Measurements from ENCODE around the gene ROBO1. TPM values are rescaled to one million over a fixed set of nuclear protein-coding genes. Genes with fewer than 3 reads are reported as not detected.

Gene ROBO1
- total RNA-seq, 2 experiments from 2014 or later: 8.6 to 9.0 TPM

GRCh38 chr3:79278681-79279080 is 489.1 kb downstream of the ROBO1 start:
- Mint-ChIP-seq H3K4me3 (no peak overlapping the region), H3K36me3 (ENCODE audit: low read depth) (no peaks in the 10 kb centered on the region), H3K27me3 (no peaks in the 10 kb centered on the region), H3K27ac (no peak overlapping the region), H3K9me3 (peaks cover 15% of the 10 kb centered on the region), H3K4me1 (ENCODE audit: low read depth) (no peaks in the 10 kb centered on the region)
- POLR2A ChIA-PET: no interaction called here
- DNase-seq (no peak), ATAC-seq (no peak)
- CTCF ChIA-PET: no interaction called here
- intact Hi-C loops (cut with micrococcal nuclease): no loop called here
- TF ChIP-seq CTCF (IDR thresholded peaks at IDR 0.05): no peak

GRCh38 chr3:79268422-79268821 is 499.4 kb downstream of the ROBO1 start:
- Mint-ChIP-seq H3K4me1 (ENCODE audit: low read depth) (no peaks in the 10 kb centered on the region), H3K9me3 (peaks cover 7% of the 10 kb centered on the region), H3K27ac (no peak overlapping the region), H3K27me3 (no peaks in the 10 kb centered on the region), H3K36me3 (ENCODE audit: low read depth) (no peaks in the 10 kb centered on the region), H3K4me3 (no peak overlapping the region)
- CTCF ChIA-PET: no interaction called here
- no peak for TF ChIP-seq CTCF (IDR thresholded peaks at IDR 0.05)
- POLR2A ChIA-PET: no interaction called here
- ATAC-seq (no peak), DNase-seq (no peak)
- intact Hi-C loops (cut with micrococcal nuclease): no loop called here

GRCh38 chr3:79264892-79265291 is 502.9 kb downstream of the ROBO1 start:
- no peak overlapping the region for H3K27ac Mint-ChIP-seq
- CTCF ChIA-PET: no interaction called here
- H3K36me3 Mint-ChIP-seq (ENCODE audit: low read depth): no peaks in the 10 kb centered on the region
- no peaks in the 10 kb centered on the region for H3K4me1 Mint-ChIP-seq (ENCODE audit: low read depth)
- POLR2A ChIA-PET: no interaction called here
- H3K27me3 Mint-ChIP-seq: no peaks in the 10 kb centered on the region
- DNase-seq: no peak
- peaks cover 3% of the 10 kb centered on the region for H3K9me3 Mint-ChIP-seq
- ATAC-seq: no peak
- intact Hi-C loops (cut with micrococcal nuclease): no loop called here
- no peak overlapping the region for H3K4me3 Mint-ChIP-seq
- no peak for TF ChIP-seq CTCF (IDR thresholded peaks at IDR 0.05)

- intact Hi-C loops (cut with micrococcal nuclease): no loop called here
- H3K4me3 Mint-ChIP-seq: no peak overlapping the region
- TF ChIP-seq CTCF (IDR thresholded peaks at IDR 0.05): no peak
- ChIA-PET POLR2A (no interaction called here), CTCF (no interaction called here)
- H3K36me3 Mint-ChIP-seq (ENCODE audit: low read depth): no peaks in the 10 kb centered on the region
- ATAC-seq (no peak), DNase-seq (no peak)
- peaks cover 3% of the 10 kb centered on the region for H3K9me3 Mint-ChIP-seq
- no peaks in the 10 kb centered on the region for H3K27me3 Mint-ChIP-seq
- H3K4me1 Mint-ChIP-seq (ENCODE audit: low read depth): no peaks in the 10 kb centered on the region
- no peak overlapping the region for H3K27ac Mint-ChIP-seq
Observed at GRCh38 chr3:79263423-79263822, 504.4 kb downstream of the ROBO1 start.

GRCh38 chr3:79258479-79258878 is 509.3 kb downstream of the ROBO1 start:
- no peaks in the 10 kb centered on the region for H3K4me1 Mint-ChIP-seq (ENCODE audit: low read depth)
- H3K9me3 Mint-ChIP-seq: no peaks in the 10 kb centered on the region
- H3K27ac Mint-ChIP-seq: no peak overlapping the region
- POLR2A ChIA-PET: no interaction called here
- DNase-seq (no peak), ATAC-seq (no peak)
- TF ChIP-seq CTCF (IDR thresholded peaks at IDR 0.05): no peak
- CTCF ChIA-PET: no interaction called here
- no peak overlapping the region for H3K4me3 Mint-ChIP-seq
- no peaks in the 10 kb centered on the region for H3K27me3 Mint-ChIP-seq
- intact Hi-C loops (cut with micrococcal nuclease): no loop called here
- no peaks in the 10 kb centered on the region for H3K36me3 Mint-ChIP-seq (ENCODE audit: low read depth)

Measured in activated CD8-positive, alpha-beta T cell treated with anti-CD3 and anti-CD28 coated beads for 36 hours (primary cell).